HAP-1 (cell line): ENCODE data around the gene DDRGK1.

ENCODE experiments used
- DNase-seq, 2 experiments: peaks; one replicate each; pipeline ENCODE4 v3.0.0-alpha.2; 2016 to 2020; ENCODE audit warnings: low spot score in 2 of 2
- H3K27me3 ChIP-seq: fragments of 250-450 bp; sonication (Bioruptor Pico); 2 replicates; pipeline ENCODE4 v1.5.1; 2020; ENCODE audit warnings: low read depth, mild to moderate bottlenecking, moderate library complexity
- H3K36me3 ChIP-seq: fragments of 250-450 bp; sonication (Bioruptor Pico); replicated peaks from 2 replicates; pipeline ENCODE4 v1.5.1; 2020; ENCODE audit warnings: mild to moderate bottlenecking
- H3K4me1 ChIP-seq: fragments of 250-450 bp; sonication (Bioruptor Pico); 2 replicates; pipeline ENCODE4 v1.5.1; 2020; ENCODE audit warnings: mild to moderate bottlenecking
- H3K4me3 ChIP-seq: fragments of 250-450 bp; sonication (Bioruptor Pico); 2 replicates; pipeline ENCODE4 v1.5.1; 2020; ENCODE audit warnings: mild to moderate bottlenecking, moderate library complexity
- H3K9me3 ChIP-seq: fragments of 250-450 bp; sonication (Bioruptor Pico); 2 replicates; pipeline ENCODE4 v1.5.1; 2020; ENCODE audit warnings: mild to moderate bottlenecking, moderate library complexity
- in situ Hi-C: fragments of 300-500 bp; cut with MboI; formaldehyde crosslinking; loops from 3 replicates; pipeline ENCODE4 v1.14.3; 2020; ENCODE audit warnings: low sequenced_read_pairs, inconsistent platforms, mixed read lengths

Gene DDRGK1

GRCh38 chr20:3146732-3147341, 57.6 kb downstream of the DDRGK1 start:
- Histone ChIP-seq H3K27me3 (no peaks in the 10 kb centered on the region), H3K36me3 (peaks cover 30% of the 10 kb centered on the region), H3K4me1 (no peaks in the 10 kb centered on the region), H3K9me3 (0 out of 2 replicates have a peak, but pooled peaks cover 6% of the 10 kb centered on the region), H3K4me3 (no peak overlapping the region)
- in situ Hi-C loops, result no loop called here
- DNase-seq, result no peak

- peaks cover 1% of the 10 kb centered on the region; the same call in 1 of the 2 replicates for H3K36me3 ChIP-seq
- H3K4me1 ChIP-seq, result no peaks in the 10 kb centered on the region
- no peak for DNase-seq
- in situ Hi-C loops, result no loop called here
- H3K9me3 ChIP-seq, result 0 out of 2 replicates have a peak, but pooled peaks cover 6% of the 10 kb centered on the region
- H3K27me3 ChIP-seq, result no peaks in the 10 kb centered on the region
- H3K4me3 ChIP-seq, result no peak overlapping the region
Observed at GRCh38 chr20:3141757-3142156, 62.7 kb downstream of the DDRGK1 start.
